HCT116 (cell line): ENCODE measurements around the gene HOXB8. TPM values are rescaled to one million over a fixed set of nuclear protein-coding genes. Genes with fewer than 3 reads are reported as not detected.

Experiments used
- ATAC-seq: fragments of 200-7000 bp; cut with Tn5 transposase; 2 replicates; pipeline ENCODE4 v1.9.1; 2020; ENCODE audit warnings: mild to moderate bottlenecking, moderate library complexity
- BruUV-seq: library from RNA; stranded (reverse); fragments of 400-500 nt; replicated peaks from 2 replicates; lab custom pipeline; 2021; lab: Mats Ljungman, UMichigan
- CTCF ChIA-PET: fragments of 300-600 bp; sonication (Branson Sonifier 250); formaldehyde crosslinking; loops from one replicate; lab custom pipeline; 2021; ENCODE audit warnings: antibody characterized with exemption; lab: Charles Lee
- POLR2A ChIA-PET: fragments of 300-600, 350-600 bp; sonication (Branson Sonifier 250); formaldehyde crosslinking; loops from one replicate; lab custom pipeline; 2021; ENCODE audit warnings: antibody characterized with exemption; lab: Charles Lee
- RAD21 ChIA-PET, 2 experiments: fragments of 300-600 bp; sonication (Branson Sonifier 250); formaldehyde crosslinking; loops; one replicate each; lab custom pipeline; 2023; ENCODE audit warnings: low total read pairs in 2 of 2; ENCODE audit not compliant: uncharacterized antibody in 2 of 2, unreplicated experiment in 2 of 2, low non-redundant PET in 1 of 2; lab: Charles Lee
- DNase-seq: peaks from one replicate; pipeline ENCODE4 v3.0.0-alpha.2; 2010; ENCODE audit warnings: low read depth, low spot score
- H2AFZ ChIP-seq: fragments of 200-600 bp; shearing (Covaris generic), sonication (generic); 2 replicates; pipeline ENCODE4 v1.6.1; 2017; ENCODE audit warnings: low read depth, mixed run types, mixed read lengths, antibody characterized with exemption, low read length; ENCODE audit not compliant: poor library complexity, severe bottlenecking
- H3K27ac ChIP-seq: 2 replicates; pipeline ENCODE4 v1.5.1; 2012; ENCODE audit warnings: low read depth, low read length
- H3K27me3 ChIP-seq: fragments of 200-600 bp; sonication (generic); 2 replicates; pipeline ENCODE4 v1.6.1; 2016; ENCODE audit warnings: mixed run types, low read length, mixed read lengths; ENCODE audit not compliant: insufficient read depth
- H3K36me3 ChIP-seq, 2 experiments: fragments of 200-500 bp in 1 of 2; fragments of 200-600 bp in 1 of 2; sonication (Bioruptor generic) in 1 of 2; sonication (generic) in 1 of 2; 2 replicates each; pipeline versions ENCODE4 v1.5.1 to v1.6.1; 2014 to 2016; ENCODE audit warnings: low read length in 2 of 2, inconsistent platforms in 1 of 2, mixed read lengths in 1 of 2, mixed run types in 1 of 2; ENCODE audit not compliant: insufficient read depth in 2 of 2, control insufficient read depth in 1 of 2
- H3K4me1 ChIP-seq, 2 experiments: fragments of 200-600 bp in 1 of 2; sonication (generic) in 1 of 2; 2 replicates each; pipeline versions ENCODE4 v1.5.1 to v1.6.1; 2012 to 2017; ENCODE audit warnings: low read length in 2 of 2, inconsistent platforms in 1 of 2, mild to moderate bottlenecking in 1 of 2, mixed read lengths in 1 of 2, mixed run types in 1 of 2, moderate library complexity in 1 of 2; ENCODE audit not compliant: insufficient read depth in 2 of 2, control insufficient read depth in 1 of 2
- H3K4me2 ChIP-seq: fragments of 200-600 bp; sonication (generic); 2 replicates; pipeline ENCODE4 v1.6.1; 2017; ENCODE audit warnings: mixed run types, low read length, mixed read lengths
- H3K4me3 ChIP-seq, 2 experiments: fragments of 200-600 bp in 1 of 2; sonication (generic) in 1 of 2; replicated peaks in 1 of 2; 2 replicates each; pipeline ENCODE4 v1.5.1; 2011 to 2016; ENCODE audit warnings: low read length in 2 of 2, control low read depth in 1 of 2, low read depth in 1 of 2, mild to moderate bottlenecking in 1 of 2, mixed read lengths in 1 of 2, mixed run types in 1 of 2
- H3K79me2 ChIP-seq: fragments of 200-600 bp; sonication (generic); 2 replicates; pipeline ENCODE4 v1.6.1; 2017; ENCODE audit warnings: mild to moderate bottlenecking, mixed run types, low read length, moderate library complexity, mixed read lengths; ENCODE audit not compliant: insufficient read depth
- H3K9ac ChIP-seq: fragments of 200-600 bp; sonication (generic); 2 replicates; pipeline ENCODE4 v1.6.1; 2016; ENCODE audit warnings: low read length, mixed read lengths
- H3K9me2 ChIP-seq: fragments of 200-600 bp; sonication (generic), shearing (Covaris generic); 2 replicates; pipeline ENCODE4 v1.6.1; 2017; ENCODE audit warnings: mixed run types, mild to moderate bottlenecking, moderate library complexity; ENCODE audit not compliant: insufficient read depth
- H3K9me3 ChIP-seq, 2 experiments: fragments of 200-500 bp in 1 of 2; fragments of 200-600 bp in 1 of 2; sonication (Bioruptor generic) in 1 of 2; sonication (generic) in 1 of 2; 2 replicates each; pipeline ENCODE4 v1.6.1; 2014 to 2017; ENCODE audit warnings: low read length in 2 of 2, mixed read lengths in 2 of 2, inconsistent platforms in 1 of 2, low read depth in 1 of 2, mild to moderate bottlenecking in 1 of 2, mixed run types in 1 of 2, moderate library complexity in 1 of 2; ENCODE audit not compliant: control insufficient read depth in 1 of 2, insufficient read depth in 1 of 2
- H4K20me1 ChIP-seq: fragments of 200-600 bp; sonication (generic), shearing (Covaris generic); 2 replicates; pipeline ENCODE4 v1.6.1; 2017; ENCODE audit warnings: mixed run types, mild to moderate bottlenecking, moderate library complexity; ENCODE audit not compliant: insufficient read depth
- CBX3 ChIP-seq: IDR thresholded peaks from 2 replicates; pipeline ENCODE4 v1.6.1; 2012; ENCODE audit warnings: low read depth
- CTCF ChIP-seq, 3 experiments: fragments of 200-600 bp in 1 of 3; sonication (generic) in 1 of 3; IDR thresholded peaks in 2 of 3; conservative IDR thresholded peaks in 1 of 3; 2 replicates each; pipeline ENCODE4 v1.5.1; 2012 to 2017; ENCODE audit warnings: low read depth in 2 of 3, low read length in 2 of 3, antibody characterized with exemption in 1 of 3, borderline replicate concordance in 1 of 3, control low read depth in 1 of 3, mild to moderate bottlenecking in 1 of 3, mixed read lengths in 1 of 3, mixed run types in 1 of 3, moderate library complexity in 1 of 3; ENCODE audit not compliant: insufficient read depth in 1 of 3
- ELF1 ChIP-seq: IDR thresholded peaks from 2 replicates; pipeline ENCODE4 v1.6.1; 2012; ENCODE audit warnings: low read depth, borderline replicate concordance
- EZH2 ChIP-seq: fragments of 200-600 bp; sonication (generic); IDR thresholded peaks from 2 replicates; pipeline ENCODE4 v1.6.1; 2017; ENCODE audit warnings: antibody characterized with exemption, mixed run types
- EZH2phosphoT487 ChIP-seq: fragments of 200-600 bp; IDR thresholded peaks from 2 replicates; pipeline ENCODE4 v1.6.1; 2018; ENCODE audit warnings: antibody characterized with exemption, borderline replicate concordance
- FOSL1 ChIP-seq: IDR thresholded peaks from 2 replicates; pipeline ENCODE4 v1.6.1; 2012; ENCODE audit warnings: low read depth
- JUND ChIP-seq: IDR thresholded peaks from 2 replicates; pipeline ENCODE4 v1.6.1; 2012
- POLR2A ChIP-seq: IDR thresholded peaks from 2 replicates; pipeline ENCODE4 v1.7.0; 2011; ENCODE audit warnings: borderline replicate concordance; ENCODE audit not compliant: insufficient read depth, insufficient read length; ENCODE audit errors: extremely low read depth
- POLR2AphosphoS5 ChIP-seq: IDR thresholded peaks from 2 replicates; pipeline ENCODE4 v1.6.1; 2011; ENCODE audit warnings: mild to moderate bottlenecking, low read depth, low read length, moderate library complexity
- RAD21 ChIP-seq: IDR thresholded peaks from 2 replicates; pipeline ENCODE4 v1.6.1; 2012; ENCODE audit warnings: low read depth, mild to moderate bottlenecking
- REST ChIP-seq: IDR thresholded peaks from 2 replicates; pipeline ENCODE4 v1.6.1; 2012; ENCODE audit warnings: low read depth
- SIN3A ChIP-seq: IDR thresholded peaks from 2 replicates; pipeline ENCODE4 v1.6.1; 2012; ENCODE audit warnings: low read depth
- SRF ChIP-seq: IDR thresholded peaks from 2 replicates; pipeline ENCODE4 v1.6.1; 2012; ENCODE audit warnings: low read depth
- TCF7L2 ChIP-seq: IDR thresholded peaks from 2 replicates; pipeline ENCODE4 v1.7.0; 2011; ENCODE audit warnings: borderline replicate concordance, inconsistent platforms; ENCODE audit not compliant: insufficient read depth, insufficient read length; ENCODE audit errors: extremely low read depth
- YY1 ChIP-seq: IDR thresholded peaks from 2 replicates; pipeline ENCODE4 v1.6.1; 2011; ENCODE audit warnings: low read length, low read depth, moderate library complexity, mild to moderate bottlenecking; ENCODE audit not compliant: insufficient replicate concordance; ENCODE audit errors: extremely low read depth
- ZFX ChIP-seq: fragments of 450-650 bp; IDR thresholded peaks from 2 replicates; pipeline ENCODE4 v1.6.1; 2017
- ZNF274 ChIP-seq: fragments of 200-500 bp; sonication (Bioruptor generic); IDR thresholded peaks from 2 replicates; pipeline ENCODE4 v1.6.1; 2014; ENCODE audit warnings: mild to moderate bottlenecking, low read depth, low read length, inconsistent platforms
- intact Hi-C: fragments of 100-400 bp; cut with micrococcal nuclease; formaldehyde crosslinking; loops from 2 replicates; pipeline ENCODE4 v1.10.0; 2022
- total RNA-seq: library from RNA; stranded (reverse); gene quantifications from one replicate; pipeline ENCODE4 v1.2.1, GENCODE V29; 2021; ENCODE audit not compliant: unreplicated experiment
- TF ChIP-seq, protein P1 (sequence below): IDR thresholded peaks from 2 replicates; pipeline ENCODE4 v1.6.1; 2011; ENCODE audit warnings: mild to moderate bottlenecking, low read length, moderate library complexity; ENCODE audit not compliant: insufficient replicate concordance; ENCODE audit errors: extremely low read depth
- TF ChIP-seq, protein P2 (sequence below): IDR thresholded peaks from 2 replicates; pipeline ENCODE4 v1.6.1; 2012

Gene HOXB8
- total RNA-seq, 1 experiment from 2014 or later = 44.7 TPM

DNA sequence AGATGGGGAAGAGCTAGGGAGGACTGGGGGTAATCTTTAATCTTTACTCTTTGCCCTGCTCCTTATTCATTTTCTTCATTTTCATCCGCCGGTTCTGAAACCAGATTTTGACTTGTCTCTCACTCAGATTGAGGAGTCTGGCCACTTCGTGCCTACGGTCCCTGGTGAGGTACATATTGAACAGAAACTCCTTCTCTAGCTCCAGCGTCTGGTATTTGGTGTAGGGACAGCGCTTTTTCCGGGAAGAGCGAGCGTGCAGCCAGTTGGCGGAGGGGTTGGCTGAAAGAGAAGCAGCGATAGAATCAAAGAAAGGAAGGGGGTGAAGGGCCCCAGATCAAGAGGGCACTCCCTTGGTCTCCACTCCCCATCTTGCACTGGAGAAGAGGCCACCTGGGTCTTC is 7.8 kb upstream of the HOXB8 start:
- no peaks in the 10 kb centered on the region for H3K9me3 ChIP-seq
- no TSS peak for BruUV-seq
- peaks cover 47% of the 10 kb centered on the region for H3K79me2 ChIP-seq
- no peak for DNase-seq
- H3K36me3 ChIP-seq = no peaks in the 10 kb centered on the region; a peak in 1 of 4 replicates
- no peak overlapping the region for H3K4me2 ChIP-seq
- CTCF ChIA-PET = interaction anchor here (0.8 to 1.4 kb wide), 2 partner anchors 9 to 362 kb away, joined by 3 read pairs; no protein-coding TSS in a partner anchor
- TF ChIP-seq YY1 (no peak), ZFX (no peak), CBX3 (no peak), SIN3A (no peak), POLR2A (no peak), RAD21 (no peak), ZNF274 (no peak), SRF (no peak), EZH2phosphoT487 (no peak), JUND (no peak), ELF1 (no peak), POLR2AphosphoS5 (no peak), FOSL1 (no peak), TCF7L2 (no peak), CTCF (IDR thresholded peaks at IDR 0.05 in 2 of 3, conservative IDR thresholded peaks at IDR 0.05 in 1 of 3; ENCODE audit: borderline replicate concordance in 1 of 3, insufficient read depth in 1 of 3, low read depth in 2 of 3, low read length in 2 of 3) (no peak), REST (no peak), EZH2 (no peak)
- TF ChIP-seq, protein P1, sequence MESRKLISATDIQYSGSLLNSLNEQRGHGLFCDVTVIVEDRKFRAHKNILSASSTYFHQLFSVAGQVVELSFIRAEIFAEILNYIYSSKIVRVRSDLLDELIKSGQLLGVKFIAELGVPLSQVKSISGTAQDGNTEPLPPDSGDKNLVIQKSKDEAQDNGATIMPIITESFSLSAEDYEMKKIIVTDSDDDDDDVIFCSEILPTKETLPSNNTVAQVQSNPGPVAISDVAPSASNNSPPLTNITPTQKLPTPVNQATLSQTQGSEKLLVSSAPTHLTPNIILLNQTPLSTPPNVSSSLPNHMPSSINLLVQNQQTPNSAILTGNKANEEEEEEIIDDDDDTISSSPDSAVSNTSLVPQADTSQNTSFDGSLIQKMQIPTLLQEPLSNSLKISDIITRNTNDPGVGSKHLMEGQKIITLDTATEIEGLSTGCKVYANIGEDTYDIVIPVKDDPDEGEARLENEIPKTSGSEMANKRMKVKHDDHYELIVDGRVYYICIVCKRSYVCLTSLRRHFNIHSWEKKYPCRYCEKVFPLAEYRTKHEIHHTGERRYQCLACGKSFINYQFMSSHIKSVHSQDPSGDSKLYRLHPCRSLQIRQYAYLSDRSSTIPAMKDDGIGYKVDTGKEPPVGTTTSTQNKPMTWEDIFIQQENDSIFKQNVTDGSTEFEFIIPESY = no peak
- TF ChIP-seq, protein P2, sequence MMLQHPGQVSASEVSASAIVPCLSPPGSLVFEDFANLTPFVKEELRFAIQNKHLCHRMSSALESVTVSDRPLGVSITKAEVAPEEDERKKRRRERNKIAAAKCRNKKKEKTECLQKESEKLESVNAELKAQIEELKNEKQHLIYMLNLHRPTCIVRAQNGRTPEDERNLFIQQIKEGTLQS = no peak
- RAD21 ChIA-PET = interaction anchor here in 1 of 2 experiments (0.5 kb wide), 1 partner anchor 48 kb away, joined by 3 read pairs; no protein-coding TSS in a partner anchor
- intact Hi-C loops = no loop called here
- no peak overlapping the region for H2AFZ ChIP-seq
- H3K4me3 ChIP-seq = no peak overlapping the region
- H3K9ac ChIP-seq = no peak overlapping the region
- no peaks in the 10 kb centered on the region for H3K9me2 ChIP-seq
- no peaks in the 10 kb centered on the region for H4K20me1 ChIP-seq
- no peak for ATAC-seq
- peaks cover 15 to 43% of the 10 kb centered on the region in 2 experiments for H3K4me1 ChIP-seq
- H3K27me3 ChIP-seq = no peaks in the 10 kb centered on the region
- POLR2A ChIA-PET = interaction anchor here (0.6 kb wide), 1 partner anchor 180 kb away, joined by 4 read pairs; no protein-coding TSS in a partner anchor
- no peak overlapping the region for H3K27ac ChIP-seq
